Stomach (tissue), 9 donors: ENCODE data around the gene ZNF683. TPM values are rescaled to one million over a fixed set of nuclear protein-coding genes. Genes with fewer than 3 reads are reported as not detected.

Experiments used
- DNase-seq, 2 donors: peaks; one replicate each; pipeline versions ENCODE4 v3.0.0 to v3.0.0-alpha.2; 2013 to 2019
- H3K27ac ChIP-seq, 5 donors: fragments of 200-600 bp in 4 of 5; sonication (generic) in 4 of 5; one replicate each; pipeline ENCODE4 v1.5.1; 2013 to 2019; ENCODE audit warnings: mild to moderate bottlenecking in 1 of 5, moderate library complexity in 1 of 5
- H3K27me3 ChIP-seq, 3 donors: fragments of 200-600 bp; sonication (generic); one replicate each; pipeline ENCODE4 v1.5.1; 2017 to 2019; ENCODE audit warnings: mixed run types in 1 of 3
- H3K36me3 ChIP-seq, 4 donors: fragments of 200-600 bp; sonication (generic); 1 replicate in 3 of 4; 2 replicates in 1 of 4; pipeline ENCODE4 v1.5.1; 2016 to 2019
- H3K4me1 ChIP-seq, 4 donors: fragments of 200-600 bp; sonication (generic); one replicate each; pipeline ENCODE4 v1.5.1; 2016 to 2019
- H3K4me3 ChIP-seq, 4 donors: fragments of 200-600 bp; sonication (generic) in 3 of 4; one replicate each; pipeline ENCODE4 v1.5.1; 2016 to 2019; ENCODE audit warnings: mild to moderate bottlenecking in 1 of 4
- H3K9me3 ChIP-seq, 4 donors: fragments of 200-600 bp; sonication (generic); one replicate each; pipeline ENCODE4 v1.5.1; 2016 to 2019
- CTCF ChIP-seq, 7 experiments: fragments of 450-650 bp in 4 of 7; fragments of 200-600 bp in 3 of 7; sonication (generic) in 3 of 7; IDR thresholded peaks; one replicate each; pipeline ENCODE4 v1.5.1; 2016 to 2019; ENCODE audit warnings: antibody characterized with exemption in 7 of 7, control low read depth in 2 of 7, mild to moderate bottlenecking in 1 of 7
- EP300 ChIP-seq: sonication (generic); formaldehyde crosslinking; IDR thresholded peaks from one replicate; pipeline ENCODE4 v1.6.1; 2017; ENCODE audit warnings: antibody characterized with exemption
- POLR2A ChIP-seq, 4 donors: fragments of 450-650 bp; IDR thresholded peaks; one replicate each; pipeline ENCODE4 v1.6.1; 2016; ENCODE audit warnings: antibody characterized with exemption in 4 of 4, control low read depth in 2 of 4, mild to moderate bottlenecking in 1 of 4, moderate library complexity in 1 of 4
- POLR2AphosphoS5 ChIP-seq, 3 donors: sonication (generic); formaldehyde crosslinking; IDR thresholded peaks; one replicate each; pipeline ENCODE4 v1.6.1; 2016; ENCODE audit warnings: antibody characterized with exemption in 3 of 3
- WGBS, 5 donors: extraction: QIAGEN DNeasy Blood & Tissue Kit in 3 of 5; methylation state at CpG; one replicate each; pipeline versions ENCODE4 v1.1.5 to v1.1.7; 2013 to 2018; 5-methylcytosine and 5-hydroxymethylcytosine counted together
- intact Hi-C: fragments of 100-400 bp; cut with DNase I; formaldehyde crosslinking; loops from one replicate; pipeline ENCODE4 v1.15.1; 2023; ENCODE audit warnings: low total_unique reads
- polyA plus RNA-seq, 3 donors: library from polyadenylated mRNA; stranded (reverse); fragments of 200-250 nt; gene quantifications; one replicate each; pipeline ENCODE4 v1.2.3, GENCODE V29; 2013
- total RNA-seq, 5 donors: library from RNA; depleted of rRNA; stranded (reverse); fragments of >200 nt; gene quantifications; one replicate each; pipeline versions ENCODE4 v1.1.0 to v1.2.3, GENCODE V29; 2014 to 2016
- donor health status: healthy with polysubstance abuse.
- donor health status: Bipolar disorder and iron deficiency.
- donor health status: healthy.

The ZNF683 gene
- total and polyA plus RNA-seq, 8 donors = 0.25 to 3.6 (median 0.90) TPM; not detected in 4

- TF ChIP-seq POLR2AphosphoS5 (IDR thresholded peaks at IDR 0.05) (peak in 1 of 3 donors; percentile 56), EP300 (no peak)
- DNase-seq = peak; percentile 70 to 82
- Histone ChIP-seq H3K36me3 (no peaks in the 10 kb centered on the region), H3K27me3 (peaks cover 15 to 98% (median 18%) of the 10 kb centered on the region in 3 donors), H3K4me3 (no peak overlapping the region), H3K27ac (peak overlapping the region in 2 of 5 donors; percentile 26 to 35), H3K4me1 (peaks cover 12 to 44% (median 15%) of the 10 kb centered on the region in 4 donors), H3K9me3 (no peaks in the 10 kb centered on the region)
- 34 to 49% (median 36%) methylated on average over 15 of the region's 15 CpGs for WGBS, 5 donors
- intact Hi-C loops = no loop called here
These were observed 13.9 kb downstream of the ZNF683 start for GRCh38 chr1:26358411-26359384.

- H3K4me1 ChIP-seq = peaks cover 12 to 41% (median 15%) of the 10 kb centered on the region in 4 donors
- peaks cover 15 to 85% (median 18%) of the 10 kb centered on the region in 3 donors for H3K27me3 ChIP-seq
- H3K36me3 ChIP-seq = no peaks in the 10 kb centered on the region
- no peak overlapping the region for H3K27ac ChIP-seq
- peak; percentile 61 to 62 for DNase-seq
- TF ChIP-seq EP300 = no peak
- H3K9me3 ChIP-seq = no peaks in the 10 kb centered on the region
- 41 to 67% (median 57%) methylated on average over 6 to 10 of the region's 10 CpGs for WGBS, 5 donors
- H3K4me3 ChIP-seq = no peak overlapping the region
- intact Hi-C loops = no loop called here
These were observed 15.4 kb downstream of the ZNF683 start for GRCh38 chr1:26357121-26357602.

GRCh38 chr1:26356106-26356505, 16.4 kb downstream of the ZNF683 start:
- no peak overlapping the region for H3K27ac ChIP-seq
- no peaks in the 10 kb centered on the region for H3K9me3 ChIP-seq
- no peaks in the 10 kb centered on the region for H3K36me3 ChIP-seq
- H3K4me3 ChIP-seq = no peak overlapping the region
- TF ChIP-seq POLR2AphosphoS5 (IDR thresholded peaks at IDR 0.05) (no peak), EP300 (no peak), CTCF (IDR thresholded peaks at IDR 0.05) (no peak), POLR2A (IDR thresholded peaks at IDR 0.05) (no peak)
- intact Hi-C loops = no loop called here
- peaks cover 13 to 75% (median 14%) of the 10 kb centered on the region in 3 donors for H3K27me3 ChIP-seq
- peaks cover 12 to 38% (median 15%) of the 10 kb centered on the region in 4 donors for H3K4me1 ChIP-seq
- WGBS, 5 donors = 85 to 95% (median 88%) methylated on average over 5 of the region's 5 CpGs
- DNase-seq = no peak

GRCh38 chr1:26354972-26355371, 17.6 kb downstream of the ZNF683 start:
- Histone ChIP-seq H3K9me3 (no peaks in the 10 kb centered on the region), H3K27me3 (peaks cover 2 to 63% (median 3%) of the 10 kb centered on the region in 3 donors), H3K36me3 (no peaks in the 10 kb centered on the region), H3K27ac (no peak overlapping the region), H3K4me1 (peaks cover 3 to 27% (median 5%) of the 10 kb centered on the region in 4 donors), H3K4me3 (no peak overlapping the region)
- WGBS, 5 donors = 86 to 100% (median 93%) methylated on average over 3 to 9 of the region's 9 CpGs
- no peak for DNase-seq
- TF ChIP-seq CTCF (IDR thresholded peaks at IDR 0.05) (no peak), POLR2AphosphoS5 (IDR thresholded peaks at IDR 0.05) (no peak), EP300 (no peak), POLR2A (IDR thresholded peaks at IDR 0.05) (no peak)
- intact Hi-C loops = no loop called here

- WGBS, 5 donors = 47 to 75% (median 58%) methylated on average over 4 to 21 of the region's 21 CpGs
- Histone ChIP-seq H3K27me3 (peaks cover 0 to 56% (median 0%) of the 10 kb centered on the region in 3 donors), H3K36me3 (no peaks in the 10 kb centered on the region), H3K4me3 (no peak within 1 kb of the TSS), H3K27ac (no peak within 1 kb of the TSS), H3K9me3 (no peaks in the 10 kb centered on the region), H3K4me1 (peaks cover 0 to 19% (median 0%) of the 10 kb centered on the region in 4 donors)
- TF ChIP-seq CTCF (IDR thresholded peaks at IDR 0.05) (no peak), POLR2AphosphoS5 (IDR thresholded peaks at IDR 0.05) (no peak), POLR2A (IDR thresholded peaks at IDR 0.05) (no peak), EP300 (no peak)
- intact Hi-C loops = no loop called here
- DNase-seq = peak; percentile 65 to 93
These were observed 18.4 kb downstream of the ZNF683 start, which contains the start of gene CRYBG2 for GRCh38 chr1:26353976-26354820. CRYBG2 (minus strand) TSS chr1:26354130; CDS start chr1:26346657, 7,473 bp downstream.
